HG02763 (cell line): Measurements from ENCODE around the gene EXOC4.

Source experiments
- ATAC-seq: cut with Tn5 transposase; IDR thresholded peaks from one replicate; pipeline ENCODE4 v1.9.1; 2021; ENCODE audit warnings: mild to moderate bottlenecking, moderate library complexity; ENCODE audit not compliant: unreplicated experiment

The EXOC4 gene

GRCh38 chr7:133730360-133730759 lies 477.5 kb downstream of the EXOC4 start:
- no peak for ATAC-seq

DNA sequence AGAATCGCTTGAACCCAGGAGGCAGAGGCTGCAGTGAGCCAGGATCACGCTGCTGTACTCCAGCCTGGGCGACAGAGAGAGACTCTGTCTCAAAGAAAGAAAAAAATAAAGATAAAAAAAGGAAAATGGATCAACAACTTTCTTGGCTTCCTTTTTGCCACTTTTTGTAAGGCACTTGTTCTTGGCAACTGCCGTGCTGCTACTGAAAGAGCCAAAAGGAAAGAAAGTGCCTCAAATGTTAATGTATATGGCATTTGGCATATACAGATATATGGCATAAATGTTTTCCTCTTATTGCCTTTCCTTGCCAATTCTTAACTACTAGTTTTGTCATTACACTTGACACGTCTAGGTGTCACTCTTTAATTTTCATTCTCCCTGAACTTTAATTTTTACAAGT lies 480.5 kb downstream of the EXOC4 start:
- ATAC-seq, result no peak

GRCh38 chr7:133735222-133735621 lies 482.3 kb downstream of the EXOC4 start:
- ATAC-seq, result no peak

DNA sequence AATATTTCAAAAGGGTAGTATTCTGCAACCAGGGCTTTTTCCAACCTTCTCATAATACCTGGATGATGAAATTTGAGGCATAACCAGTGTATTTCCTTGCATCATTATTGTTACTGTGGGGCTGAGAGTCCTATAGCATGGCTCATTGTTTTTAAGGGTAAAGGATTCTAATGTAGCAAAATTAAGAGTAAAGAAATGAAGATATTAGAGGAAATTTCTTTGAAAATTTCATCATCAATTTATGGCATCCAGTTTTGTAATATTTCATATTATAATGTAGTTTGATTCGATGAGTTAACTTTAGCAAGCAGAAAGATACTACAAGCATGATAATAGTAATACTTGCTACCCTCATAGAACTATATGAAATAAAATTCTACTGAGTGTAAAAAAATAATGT lies 486.9 kb downstream of the EXOC4 start:
- no peak for ATAC-seq

GRCh38 chr7:133741078-133741477 lies 488.2 kb downstream of the EXOC4 start:
- ATAC-seq, result no peak

- no peak for ATAC-seq
Measured at GRCh38 chr7:133741703-133742102, 488.8 kb downstream of the EXOC4 start.

DNA sequence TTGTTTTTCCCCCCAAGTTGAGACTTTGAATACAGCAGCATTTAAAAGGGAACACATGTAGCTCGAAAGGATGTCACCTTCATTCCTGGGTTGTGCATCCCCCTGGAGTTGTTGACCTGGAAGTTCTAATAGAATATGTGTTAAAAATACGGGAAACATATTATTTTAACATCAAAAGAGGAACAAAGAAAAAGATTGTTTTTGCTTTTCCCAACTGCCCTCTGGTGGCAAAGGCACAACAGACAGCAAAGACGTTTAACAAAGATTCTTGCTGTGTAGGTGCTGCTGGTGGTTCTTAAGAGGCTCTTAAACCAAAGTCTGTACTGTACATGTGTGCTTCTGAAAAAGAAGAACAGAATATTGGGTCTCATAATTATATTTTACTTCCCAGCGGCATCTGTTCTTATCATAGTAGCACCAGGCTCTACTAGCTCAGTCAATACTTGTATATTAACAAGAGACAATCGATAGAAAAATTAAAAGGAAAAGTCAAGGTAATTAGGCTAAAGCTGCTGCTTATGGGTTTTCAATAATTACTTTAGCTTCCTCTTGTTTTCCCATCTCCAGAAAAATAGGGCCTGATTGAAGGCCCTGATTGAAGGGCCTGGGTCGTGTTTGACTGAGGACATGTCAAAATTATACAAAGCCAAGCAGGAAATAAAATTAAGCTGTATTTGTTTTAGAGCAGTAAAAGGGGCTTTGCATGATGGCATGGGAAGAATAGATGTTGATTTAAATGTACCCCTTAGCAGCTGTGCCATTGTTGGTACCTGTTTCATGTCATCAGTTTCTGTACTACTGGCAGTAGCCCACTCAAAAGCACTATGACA lies 490.0 kb downstream of the EXOC4 start:
- ATAC-seq, result no peak

DNA sequence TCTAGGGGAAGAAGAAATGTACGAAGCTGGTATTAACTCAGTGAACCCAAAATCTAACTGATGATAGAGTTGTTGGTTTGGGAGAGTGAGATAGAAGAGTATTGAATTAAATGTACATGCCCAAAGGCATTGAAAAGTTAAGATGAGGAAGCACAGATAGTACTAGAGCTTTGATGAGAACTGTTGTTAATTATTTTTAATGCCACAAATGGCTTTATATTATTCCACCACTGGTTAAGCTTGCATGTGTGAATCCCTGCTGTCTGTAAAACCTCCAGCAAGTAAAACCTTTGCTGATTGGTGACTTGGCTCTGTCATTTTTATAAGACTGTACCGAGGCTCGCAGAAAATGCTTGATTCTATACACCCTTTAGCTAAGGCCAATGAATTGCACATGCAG lies 491.6 kb downstream of the EXOC4 start:
- ATAC-seq, result no peak

DNA sequence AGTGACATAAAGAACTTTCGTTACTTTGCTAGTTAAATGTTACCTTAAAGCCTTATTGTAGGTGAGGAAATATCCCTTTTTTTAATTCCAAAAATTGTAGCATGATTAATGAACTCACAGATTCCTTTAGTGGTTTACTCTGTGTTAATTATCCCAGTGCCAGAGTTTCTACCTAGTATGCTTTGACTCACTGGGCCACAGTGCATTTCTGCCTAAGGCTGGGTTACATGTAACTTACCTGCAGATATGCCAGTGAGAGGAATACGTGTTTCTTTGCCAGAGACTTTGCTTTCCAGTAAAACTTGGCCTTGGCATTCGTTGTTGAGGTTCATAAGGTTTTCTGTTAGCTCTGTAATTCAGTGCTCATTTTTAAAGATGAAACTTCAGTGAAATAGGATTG lies 493.4 kb downstream of the EXOC4 start:
- ATAC-seq, result no peak

DNA sequence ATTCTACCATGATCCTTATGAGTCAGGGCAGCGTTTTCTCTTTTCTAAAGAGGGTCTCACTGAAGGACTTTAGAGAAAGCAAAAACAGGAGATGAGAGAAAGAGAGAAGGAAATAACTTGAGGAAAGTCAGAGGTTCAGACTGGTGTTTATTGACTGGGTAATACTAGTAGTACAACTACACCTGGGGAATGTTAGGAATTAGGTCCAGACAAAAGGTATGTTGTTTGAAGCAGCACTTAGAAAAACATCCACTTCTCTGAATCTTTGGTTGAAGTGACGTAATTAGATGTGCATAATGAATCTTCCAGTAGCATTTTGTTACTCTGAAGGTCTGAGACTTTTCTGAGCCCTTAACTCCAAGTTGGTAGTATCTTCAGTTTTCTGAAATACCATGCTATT lies 494.0 kb downstream of the EXOC4 start:
- ATAC-seq, result no peak

DNA sequence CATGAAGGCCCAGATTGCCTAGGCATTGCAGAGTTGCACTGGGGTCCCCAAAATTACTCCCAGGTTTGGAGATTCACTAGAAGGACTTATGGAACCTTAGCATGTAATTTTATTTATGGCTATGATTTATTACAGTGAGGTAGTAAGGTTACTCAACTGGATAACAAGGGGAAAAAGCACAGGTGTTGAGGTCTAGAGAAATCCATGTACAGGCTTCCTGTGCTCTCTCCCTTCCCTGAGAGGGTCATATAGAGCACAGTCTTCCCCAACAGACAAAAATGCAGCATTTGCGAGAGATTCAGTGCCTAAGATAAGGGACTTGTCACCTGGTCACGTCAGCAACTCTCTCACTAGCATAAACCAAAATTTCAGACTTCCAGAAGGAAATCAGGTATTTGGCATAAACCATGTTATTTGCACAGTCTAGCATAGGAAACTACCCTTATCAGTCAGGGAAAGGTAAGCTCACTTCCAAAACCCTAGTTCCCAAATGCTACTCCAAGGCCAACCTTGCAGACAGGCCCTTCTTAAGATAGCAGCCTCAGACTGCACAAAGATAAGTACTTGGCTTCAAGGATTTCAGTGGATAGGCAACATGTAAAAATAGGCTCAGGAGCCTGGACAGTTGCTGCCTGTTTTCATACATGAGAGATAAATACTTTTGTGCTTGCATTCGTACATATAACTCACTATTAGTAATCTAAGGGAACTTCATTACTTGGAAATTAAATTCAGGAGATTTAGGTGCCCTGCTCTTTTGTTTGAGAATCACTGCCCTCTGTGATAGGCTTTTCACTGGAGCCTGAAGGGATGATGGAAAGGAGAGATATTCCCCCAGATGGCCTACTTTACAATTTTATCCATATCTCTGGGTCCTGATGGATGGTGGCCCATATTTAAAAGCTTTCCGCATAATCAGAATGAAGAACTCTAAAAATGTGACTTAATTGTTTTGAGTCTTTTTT lies 495.8 kb downstream of the EXOC4 start:
- no peak for ATAC-seq

DNA sequence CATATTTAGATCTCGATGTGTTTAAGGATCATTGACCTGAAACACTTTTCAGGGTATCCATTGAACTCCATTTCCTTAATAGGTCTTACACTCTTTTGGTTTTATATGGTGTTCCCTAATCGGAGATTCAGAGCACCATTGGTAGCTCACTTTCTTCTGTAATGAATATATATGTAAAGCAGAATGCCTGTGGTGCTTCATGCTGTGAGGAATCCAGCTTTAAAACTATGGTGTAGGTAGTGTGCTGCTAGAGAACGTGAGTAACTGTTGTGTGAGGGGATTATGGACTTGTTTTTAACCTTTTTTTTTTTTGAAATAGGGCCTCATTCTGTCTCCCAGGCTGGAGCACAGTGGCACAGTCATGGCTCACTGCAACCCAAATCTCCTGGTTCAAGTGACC lies 497.4 kb downstream of the EXOC4 start:
- ATAC-seq, result no peak

GRCh38 chr7:133751079-133751478 lies 498.2 kb downstream of the EXOC4 start:
- no peak for ATAC-seq

GRCh38 chr7:133753513-133753912 lies 500.6 kb downstream of the EXOC4 start:
- no peak for ATAC-seq

DNA sequence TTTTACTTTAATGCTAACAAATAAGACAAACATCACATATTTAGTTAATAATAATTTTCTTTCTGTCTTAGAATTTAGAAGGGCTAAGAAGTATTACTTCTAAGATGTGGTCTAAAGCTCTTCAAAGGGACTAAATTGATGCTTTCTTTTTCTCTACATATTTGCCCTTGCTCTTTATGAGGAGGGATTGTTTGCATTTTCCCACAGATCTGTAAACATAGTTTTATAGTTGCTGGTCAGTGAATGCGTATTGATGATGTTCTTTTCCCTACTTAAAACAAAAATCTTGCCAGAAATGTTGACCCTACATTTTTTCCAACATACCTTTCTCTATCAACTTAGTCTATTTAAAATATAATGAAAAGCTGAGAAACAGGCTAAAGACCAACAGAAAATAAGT lies 501.8 kb downstream of the EXOC4 start:
- ATAC-seq, result no peak

- ATAC-seq, result no peak
Measured at GRCh38 chr7:133755901-133756300, 503.0 kb downstream of the EXOC4 start.

DNA sequence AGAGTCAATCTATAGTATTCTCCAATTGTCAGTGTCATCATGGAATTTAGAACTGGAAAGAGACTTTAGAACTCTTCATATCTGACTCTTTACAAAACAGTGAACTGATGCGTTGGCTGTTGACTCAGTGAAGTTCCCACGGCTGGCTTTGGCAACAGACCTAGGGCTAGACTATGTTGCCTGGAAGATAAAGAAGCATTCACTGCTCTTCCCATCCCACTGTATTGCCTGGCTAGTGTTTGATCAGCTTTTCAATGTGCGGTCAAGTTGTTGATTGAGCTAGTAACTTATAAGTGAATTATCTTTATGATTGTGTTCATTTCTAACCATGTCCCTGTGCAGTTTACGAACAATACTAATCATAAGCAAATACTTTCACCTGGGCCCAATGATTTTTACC lies 508.6 kb downstream of the EXOC4 start:
- ATAC-seq, result no peak

DNA sequence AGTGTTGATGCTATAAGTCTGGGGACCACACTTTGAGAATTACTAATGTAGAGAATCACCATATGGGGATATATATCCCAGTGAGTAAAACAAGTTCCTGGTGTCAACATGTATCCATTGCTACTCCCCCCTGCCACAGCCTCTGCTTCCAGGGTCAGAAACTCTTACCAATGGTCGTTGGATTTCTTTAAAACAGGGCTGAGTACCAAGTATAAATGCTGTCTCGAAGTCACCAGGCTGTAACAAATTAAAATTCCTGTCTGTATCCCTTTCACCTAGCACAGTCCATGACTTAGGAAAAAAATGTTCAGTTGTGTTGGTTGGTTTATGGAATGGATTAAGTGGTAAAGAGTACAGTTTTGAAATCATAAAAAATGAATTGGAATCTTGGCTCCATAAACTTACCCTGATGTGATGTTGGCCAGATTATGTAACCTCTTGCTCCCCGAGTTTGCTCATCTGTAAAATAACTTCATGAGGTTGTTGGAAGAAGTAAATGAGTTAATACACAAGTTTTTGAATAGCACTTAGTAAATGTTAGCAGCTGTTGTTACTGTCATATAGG lies 510.3 kb downstream of the EXOC4 start:
- ATAC-seq, result no peak

DNA sequence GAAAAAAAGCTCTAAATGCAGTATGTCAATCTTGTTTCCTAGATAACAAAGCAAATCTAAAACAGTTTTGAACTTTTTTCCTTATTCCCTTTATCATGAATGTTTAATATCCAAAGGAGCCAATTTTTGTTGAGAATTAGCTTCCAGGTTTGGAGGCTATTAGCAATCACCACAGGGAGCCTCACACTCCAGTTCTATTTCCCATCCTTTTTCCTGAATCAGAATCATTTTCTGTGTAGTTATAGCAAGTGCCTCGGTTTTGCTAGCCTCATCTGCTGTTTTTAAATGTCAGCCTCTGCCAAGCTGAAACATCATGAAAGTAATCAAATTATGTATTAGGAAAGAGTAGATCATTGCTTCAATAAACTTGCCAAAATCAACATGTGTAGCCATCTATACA lies 516.8 kb downstream of the EXOC4 start:
- no peak for ATAC-seq

DNA sequence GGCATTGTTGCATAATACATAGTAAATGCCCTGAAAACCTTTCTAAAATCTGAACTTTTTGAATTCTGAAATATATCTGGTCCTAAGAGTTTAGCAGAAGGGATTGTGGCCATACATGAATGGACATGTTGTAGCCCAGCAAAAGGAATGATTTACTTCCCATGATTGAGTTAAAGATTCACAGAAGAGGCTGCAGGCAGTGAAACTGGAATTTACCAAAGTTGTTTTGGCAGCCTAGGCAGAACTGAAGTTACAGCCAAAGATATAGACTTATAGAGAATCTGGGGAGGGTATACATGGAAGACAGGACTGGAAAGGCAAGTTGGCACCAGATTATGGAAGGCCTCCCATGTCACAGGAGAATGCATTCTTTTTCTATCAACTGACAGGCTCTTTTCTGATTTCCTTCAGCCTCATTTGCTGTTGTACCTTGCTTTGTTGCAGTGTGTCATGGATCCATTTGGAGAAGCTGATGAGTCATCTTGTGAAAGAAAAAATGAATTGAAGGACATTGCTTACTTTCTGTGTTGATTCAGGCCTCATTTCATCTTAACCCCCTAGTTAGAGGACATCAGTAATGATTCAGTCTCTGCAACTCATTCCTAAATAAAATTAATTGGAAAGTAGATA lies 518.1 kb downstream of the EXOC4 start:
- no peak for ATAC-seq

DNA sequence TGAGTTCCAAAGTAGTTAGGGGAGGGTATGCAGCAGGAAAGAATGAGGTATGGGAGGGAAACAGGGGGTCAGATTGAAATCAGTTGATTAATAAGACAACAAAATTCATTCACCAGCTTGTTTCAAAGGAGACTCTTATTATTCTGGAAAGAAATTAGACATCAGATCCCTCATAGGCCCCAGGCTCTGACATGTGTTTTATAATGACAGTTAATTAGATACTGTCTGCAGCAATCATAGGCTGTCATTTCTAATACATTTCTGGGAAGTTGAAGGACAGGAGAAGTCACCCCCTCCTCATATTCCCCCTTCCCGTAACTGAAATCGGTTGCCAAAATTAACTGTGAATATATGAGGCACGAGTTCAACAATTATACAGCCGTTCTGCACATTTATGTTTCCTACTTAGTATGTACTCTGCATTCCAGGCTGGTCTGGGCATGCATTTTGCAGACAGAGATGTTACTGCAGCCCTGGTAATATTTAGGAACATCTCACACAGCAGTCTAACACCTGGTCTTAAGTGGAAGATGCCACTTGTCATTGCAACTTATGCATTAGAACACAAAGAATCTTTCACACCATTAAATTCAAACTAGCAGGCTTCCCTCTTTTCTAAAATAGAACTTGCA lies 519.0 kb downstream of the EXOC4 start:
- no peak for ATAC-seq
